K562 (cell line): ENCODE results near the gene MBOAT7. TPM values are rescaled to one million over a fixed set of nuclear protein-coding genes. Genes with fewer than 3 reads are reported as not detected.
A peak's percentile ranks its signal among the peaks of the same experiment; 100 is the strongest.

Experiments used
- CBX1 ChIP-seq: sonication (generic); IDR thresholded peaks from 2 replicates; pipeline ENCODE4 v1.6.1; 2016; ENCODE audit warnings: antibody characterized with exemption, low read depth, mild to moderate bottlenecking
- CCNT2 ChIP-seq: IDR thresholded peaks from 2 replicates; pipeline ENCODE4 v1.6.1; 2011; ENCODE audit warnings: borderline replicate concordance, low read depth, mild to moderate bottlenecking, moderate library complexity, mixed read lengths, low read length; ENCODE audit not compliant: insufficient read length; ENCODE audit errors: extremely low read depth
- CREB3 ChIP-seq: fragments of 450-650 bp; conservative IDR thresholded peaks from 2 replicates; pipeline ENCODE4 v1.6.1; 2016; ENCODE audit warnings: missing genetic modification characterization, low read depth, mild to moderate bottlenecking, missing compliant biosample characterization, moderate library complexity
- DEAF1 ChIP-seq: fragments of 450-650 bp; formaldehyde crosslinking; IDR thresholded peaks from 2 replicates; pipeline ENCODE4 v1.4.0; 2020; ENCODE audit warnings: mild to moderate bottlenecking, moderate library complexity
- DNMT1 ChIP-seq: fragments of 450-650 bp; IDR thresholded peaks from 2 replicates; pipeline ENCODE4 v1.6.1; 2016; ENCODE audit warnings: antibody characterized with exemption, mild to moderate bottlenecking
- GTF2F1 ChIP-seq: IDR thresholded peaks from 2 replicates; pipeline ENCODE4 v1.6.1; 2011; ENCODE audit warnings: low read depth, low read length, improper control_type of control experiment
- HNRNPH1 ChIP-seq: fragments of 200-400 bp; formaldehyde crosslinking; optimal IDR thresholded peaks from 2 replicates; pipeline ENCODE3; 2017; ENCODE audit warnings: low read depth, mild to moderate bottlenecking, low read length, moderate library complexity
- MAFK ChIP-seq: IDR thresholded peaks from 2 replicates; pipeline ENCODE4 v1.6.1; 2011; ENCODE audit warnings: low read length, improper control_type of control experiment
- NCOA2 ChIP-seq, 2 experiments: fragments of 450-650 bp; IDR thresholded peaks; 2 replicates each; pipeline ENCODE4 v1.6.1; 2018; ENCODE audit warnings: mild to moderate bottlenecking in 2 of 2, moderate library complexity in 1 of 2; ENCODE audit not compliant: partially characterized antibody in 2 of 2
- NCOR1 ChIP-seq: fragments of 450-650 bp; IDR thresholded peaks from 2 replicates; pipeline ENCODE4 v1.6.1; 2016; ENCODE audit warnings: mild to moderate bottlenecking, moderate library complexity
- NEUROD1 ChIP-seq: fragments of 150-350 bp; IDR thresholded peaks from 2 replicates; pipeline ENCODE4 v1.6.1; 2014; ENCODE audit warnings: borderline replicate concordance, low read length, low read depth; ENCODE audit not compliant: partially characterized antibody
- OTX1 ChIP-seq: fragments of 450-650 bp; formaldehyde crosslinking; IDR thresholded peaks from 2 replicates; pipeline ENCODE4 v1.4.0; 2022; ENCODE audit warnings: mild to moderate bottlenecking
- RAD21 ChIP-seq, 2 experiments: fragments of 250-450 bp in 1 of 2; fragments of 450-650 bp in 1 of 2; sonication (Bioruptor Pico) in 1 of 2; formaldehyde crosslinking in 1 of 2; IDR thresholded peaks in 1 of 2; conservative IDR thresholded peaks in 1 of 2; 2 replicates each; pipeline versions ENCODE4 v1.4.0 to v1.8.0; 2020 to 2022; ENCODE audit warnings: mild to moderate bottlenecking in 2 of 2, moderate library complexity in 1 of 2
- RBM25 ChIP-seq: fragments of 200-400 bp; formaldehyde crosslinking; IDR thresholded peaks from 2 replicates; pipeline ENCODE4 v1.6.1; 2018; ENCODE audit warnings: low read length, low read depth, moderate library complexity; ENCODE audit not compliant: severe bottlenecking
- SIX5 ChIP-seq, 2 experiments: IDR thresholded peaks; 2 replicates each; pipeline ENCODE4 v1.6.1; 2011; ENCODE audit warnings: low read length in 2 of 2, borderline replicate concordance in 1 of 2, low read depth in 1 of 2, mild to moderate bottlenecking in 1 of 2, moderate library complexity in 1 of 2; ENCODE audit not compliant: insufficient read depth in 1 of 2
- SMARCE1 ChIP-seq: fragments of 450-650 bp; IDR thresholded peaks from 2 replicates; pipeline ENCODE4 v1.7.1; 2016; ENCODE audit warnings: mild to moderate bottlenecking
- SP2 ChIP-seq: IDR thresholded peaks from 2 replicates; pipeline ENCODE4 v1.6.1; 2011; ENCODE audit warnings: mild to moderate bottlenecking, low read depth, low read length, moderate library complexity; ENCODE audit not compliant: poor library complexity, severe bottlenecking; ENCODE audit errors: extremely low read depth
- ZBTB33 ChIP-seq: sonication (generic); formaldehyde crosslinking; IDR thresholded peaks from 2 replicates; pipeline ENCODE4 v1.8.1; 2023; ENCODE audit warnings: mild to moderate bottlenecking, missing genetic modification reagents
- ZNF165 ChIP-seq: fragments of 250-450 bp; sonication (Bioruptor Pico); IDR thresholded peaks from 2 replicates; pipeline ENCODE4 v1.4.0; 2020; ENCODE audit warnings: borderline replicate concordance
- ZNF695 ChIP-seq: fragments of 450-650 bp; formaldehyde crosslinking; IDR thresholded peaks from 2 replicates; pipeline ENCODE4 v1.4.0; 2020; ENCODE audit warnings: mild to moderate bottlenecking, moderate library complexity
- ZNF766 ChIP-seq: fragments of 200-800 bp; sonication (Bioruptor generic); conservative IDR thresholded peaks from 2 replicates; pipeline ENCODE4 v1.6.1; 2016; ENCODE audit warnings: missing genetic modification characterization, missing compliant biosample characterization
- ZNF830 ChIP-seq: fragments of 250-450 bp; sonication (Bioruptor Pico); IDR thresholded peaks from 2 replicates; pipeline ENCODE4 v1.5.0; 2021; ENCODE audit warnings: mild to moderate bottlenecking
- polyA plus RNA-seq, 8 experiments: library from polyadenylated mRNA; depleted of rRNA in 4 of 8; stranded (reverse) in 5 of 8; unstranded in 3 of 8; fragments of >200 nt; fragmentation: Nextera tagmentation in 2 of 8; fragmentation: Illumina TruSeq in 1 of 8; extraction: Ambion mirVana in 2 of 8; extraction: Trizol in 1 of 8; gene quantifications; 2 replicates each; pipeline versions ENCODE4 v1.2.1 to v1.2.3, GENCODE V29; 2011 to 2014; ENCODE audit warnings: inconsistent platforms in 1 of 8, missing spikeins in 1 of 8
- total RNA-seq, 7 experiments: library from RNA; depleted of rRNA in 6 of 7; stranded (reverse); fragments of >200 nt in 6 of 7; fragmentation: Illumina TruSeq in 2 of 7; extraction: Trizol in 2 of 7; gene quantifications; 2 replicates each; pipeline versions ENCODE4 v1.2.1 to v1.2.3, GENCODE V29; 2011 to 2021; ENCODE audit warnings: low replicate concordance in 1 of 7
- TF ChIP-seq, protein P1 (sequence below), 2 experiments: fragments of 450-650 bp in 1 of 2; sonication (generic) in 1 of 2; formaldehyde crosslinking in 1 of 2; IDR thresholded peaks in 1 of 2; conservative IDR thresholded peaks in 1 of 2; 2 replicates each; pipeline versions ENCODE4 v1.6.1 to v1.8.1; 2016 to 2023; ENCODE audit warnings: mild to moderate bottlenecking in 2 of 2, moderate library complexity in 2 of 2, inconsistent platforms in 1 of 2, missing genetic modification reagents in 1 of 2

MBOAT7 gene
- total and polyA plus RNA-seq, 9 of the 15 experiments (the other 6 are each of a cell fraction or from before 2014, with no cell fraction given), result 1.4 to 153 (median 56.1) TPM

DNA sequence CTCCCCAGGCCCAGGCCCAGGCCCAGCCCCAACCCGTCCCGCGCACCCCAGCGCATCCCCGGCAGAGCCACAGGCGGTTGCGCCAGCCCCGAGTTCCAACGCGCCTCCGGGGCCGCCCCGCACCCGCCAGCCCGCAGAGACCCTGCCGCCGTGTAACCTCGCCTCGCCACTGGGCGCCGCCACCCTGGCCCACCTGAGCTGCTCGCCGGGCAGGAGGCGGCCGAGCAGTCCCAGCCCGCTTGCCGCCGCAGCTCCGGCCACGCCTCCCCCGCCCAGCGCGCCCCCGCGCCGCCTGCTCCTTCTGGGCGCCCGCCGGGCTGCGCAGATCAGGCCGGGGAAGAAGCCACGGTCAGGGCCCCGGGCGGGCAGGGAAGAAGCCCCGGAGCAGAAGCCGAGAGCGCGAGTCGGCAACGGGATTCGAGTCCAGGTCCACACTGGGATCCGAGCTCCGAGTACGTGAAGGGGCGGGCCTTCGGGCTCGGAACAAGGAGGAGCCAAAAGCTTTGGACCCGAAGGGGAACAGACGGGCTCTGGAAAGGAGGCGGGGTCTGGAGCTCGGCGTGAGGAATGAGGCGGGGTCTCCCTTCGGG is at the start of gene MBOAT7 (continued):
- no peak for TF ChIP-seq ZBTB33 (CRISPR knock-in tag)
- no peak for TF ChIP-seq ZNF830 (CRISPR knock-in tag)
- TF ChIP-seq NEUROD1, result peak; percentile 80
- TF ChIP-seq RAD21 (CRISPR knock-in tag; conservative IDR thresholded peaks at IDR 0.05 in 1 of 2, IDR thresholded peaks at IDR 0.05 in 1 of 2), result peak in 1 of 2 experiments; percentile 39; a peak in 2 of 4 replicates
- peak; percentile 81 for TF ChIP-seq CCNT2
- no peak for TF ChIP-seq DNMT1
- no peak for TF ChIP-seq MAFK
- TF ChIP-seq ZNF766 (CRISPR knock-in tag), result no peak
- TF ChIP-seq ZNF165 (CRISPR knock-in tag), result no peak
- no peak for TF ChIP-seq HNRNPH1
- TF ChIP-seq SMARCE1, result no peak
- TF ChIP-seq GTF2F1, result no peak
- TF ChIP-seq, protein P1, sequence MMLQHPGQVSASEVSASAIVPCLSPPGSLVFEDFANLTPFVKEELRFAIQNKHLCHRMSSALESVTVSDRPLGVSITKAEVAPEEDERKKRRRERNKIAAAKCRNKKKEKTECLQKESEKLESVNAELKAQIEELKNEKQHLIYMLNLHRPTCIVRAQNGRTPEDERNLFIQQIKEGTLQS (IDR thresholded peaks at IDR 0.05), result no peak
- TF ChIP-seq, protein P1 (CRISPR knock-in tag; conservative IDR thresholded peaks at IDR 0.05), result no peak
- TF ChIP-seq OTX1 (CRISPR knock-in tag), result no peak
- no peak for TF ChIP-seq RBM25
- TF ChIP-seq SP2, result no peak
- TF ChIP-seq NCOA2 (IDR thresholded peaks at IDR 0.05; ENCODE audit: partially characterized antibody in 2 of 2), result no peak
- TF ChIP-seq CREB3 (tag), result no peak
- no peak for TF ChIP-seq SIX5 (IDR thresholded peaks at IDR 0.05; ENCODE audit: borderline replicate concordance in 1 of 2, insufficient read depth in 1 of 2, low read depth in 1 of 2, low read length in 2 of 2)
- no peak for TF ChIP-seq CBX1
- TF ChIP-seq NCOR1, result no peak
- TF ChIP-seq ZNF695 (CRISPR knock-in tag), result no peak
- no peak for TF ChIP-seq DEAF1 (CRISPR knock-in tag)
